ENCODE results near the gene ZNF451.
"Not testable (repeated sequence)": the region's sequence is repeated elsewhere in the genome, so short reads cannot be mapped to it uniquely, and the experiment has no call there.

ZNF451 gene

GRCh38 chr6:57090458-57091067, 575 bp downstream of the ZNF451 start:
- DNase-seq = not testable (repeated sequence)

GRCh38 chr6:57091375-57091774, 1.4 kb downstream of the ZNF451 start:
- DNase-seq = not testable (repeated sequence)

- no peak for DNase-seq
Measured at GRCh38 chr6:57094689-57095088, 4.7 kb downstream of the ZNF451 start.

- no peak for DNase-seq
Measured at GRCh38 chr6:57097596-57097995, 7.6 kb downstream of the ZNF451 start.

GRCh38 chr6:57102976-57103375, 13.0 kb downstream of the ZNF451 start:
- DNase-seq = no peak

- no peak for DNase-seq
Measured at GRCh38 chr6:57104336-57104735, 14.3 kb downstream of the ZNF451 start.

GRCh38 chr6:57106990-57107389, 17.0 kb downstream of the ZNF451 start:
- DNase-seq = no peak

- DNase-seq = no peak
Measured at GRCh38 chr6:57108691-57109090, 18.7 kb downstream of the ZNF451 start.

GRCh38 chr6:57109880-57110279, 19.9 kb downstream of the ZNF451 start:
- no peak for DNase-seq

GRCh38 chr6:57113105-57113504, 23.1 kb downstream of the ZNF451 start:
- no peak for DNase-seq

- no peak for DNase-seq
Measured at GRCh38 chr6:57116776-57117175, 26.8 kb downstream of the ZNF451 start.

- no peak for DNase-seq
Measured at GRCh38 chr6:57117796-57118195, 27.8 kb downstream of the ZNF451 start.

- no peak for DNase-seq
Measured at GRCh38 chr6:57123111-57123510, 33.1 kb downstream of the ZNF451 start.

GRCh38 chr6:57127763-57128162, 37.8 kb downstream of the ZNF451 start:
- no peak for DNase-seq

- DNase-seq = no peak
Measured at GRCh38 chr6:57130661-57131177, 40.7 kb downstream of the ZNF451 start.

GRCh38 chr6:57134954-57135353, 45.0 kb downstream of the ZNF451 start:
- no peak for DNase-seq

- no peak for DNase-seq
Measured at GRCh38 chr6:57135885-57136284, 45.9 kb downstream of the ZNF451 start.

- no peak for DNase-seq
Measured at GRCh38 chr6:57137350-57137749, 47.4 kb downstream of the ZNF451 start.

GRCh38 chr6:57138026-57138425, 48.0 kb downstream of the ZNF451 start:
- no peak for DNase-seq

GRCh38 chr6:57141451-57142177, 51.6 kb downstream of the ZNF451 start:
- DNase-seq = no peak

- no peak for DNase-seq
Measured at GRCh38 chr6:57142178-57142525, 52.2 kb downstream of the ZNF451 start.

GRCh38 chr6:57143690-57144089, 53.7 kb downstream of the ZNF451 start:
- no peak for DNase-seq

- no peak for DNase-seq
Measured at GRCh38 chr6:57147401-57147800, 57.4 kb downstream of the ZNF451 start.

All from central memory CD4-positive, alpha-beta T cell (primary cell).